HTR-8/SVneo (cell line): ENCODE results near the gene IRX4.
"Not testable (repeated sequence)": the region's sequence is repeated elsewhere in the genome, so short reads cannot be mapped to it uniquely, and the experiment has no call there.

ENCODE experiments used
- DNase-seq: peaks from one replicate; pipeline ENCODE4 v3.0.0; 2011; ENCODE audit warnings: low spot score, mixed read lengths; ENCODE audit not compliant: insufficient read length
- FAIRE-seq: peaks from 2 replicates; lab custom pipeline; 2011; peaks lifted over from hg19 to GRCh38; lab: Jason Lieb, UNC

IRX4 gene

DNA sequence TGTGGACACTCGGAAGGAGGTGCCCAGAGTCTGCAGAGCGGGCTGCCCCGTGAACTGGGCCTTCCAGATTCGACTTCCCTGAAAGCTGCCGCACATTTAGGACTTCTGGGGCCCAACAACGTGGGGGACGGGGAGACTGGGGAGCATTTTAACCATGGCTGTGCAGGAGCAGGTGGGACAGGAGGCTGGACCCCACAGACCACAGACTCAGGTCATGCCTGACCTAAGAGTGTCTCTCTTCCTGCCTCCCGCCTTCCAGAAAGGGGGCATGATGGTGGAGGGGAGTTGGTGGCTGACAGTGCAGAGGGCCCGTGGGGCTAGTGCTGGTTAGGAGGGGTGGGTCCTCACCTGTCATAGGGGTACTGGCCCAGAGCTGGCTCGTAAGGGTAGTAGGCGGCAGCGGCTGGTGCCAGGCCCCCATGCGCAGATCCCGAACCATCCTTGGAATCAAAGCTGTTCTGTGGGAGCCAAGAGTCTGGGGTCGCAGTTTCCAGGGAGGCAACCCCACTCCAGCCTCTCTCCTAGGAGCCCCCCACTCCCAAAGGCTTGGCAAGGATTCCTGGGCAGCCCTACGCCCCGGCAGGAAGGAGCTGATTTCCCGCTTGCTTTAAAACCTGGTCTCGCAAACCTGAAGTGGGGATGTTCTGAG, 2.2 kb downstream of the IRX4 start:
- FAIRE-seq = no peak

DNA sequence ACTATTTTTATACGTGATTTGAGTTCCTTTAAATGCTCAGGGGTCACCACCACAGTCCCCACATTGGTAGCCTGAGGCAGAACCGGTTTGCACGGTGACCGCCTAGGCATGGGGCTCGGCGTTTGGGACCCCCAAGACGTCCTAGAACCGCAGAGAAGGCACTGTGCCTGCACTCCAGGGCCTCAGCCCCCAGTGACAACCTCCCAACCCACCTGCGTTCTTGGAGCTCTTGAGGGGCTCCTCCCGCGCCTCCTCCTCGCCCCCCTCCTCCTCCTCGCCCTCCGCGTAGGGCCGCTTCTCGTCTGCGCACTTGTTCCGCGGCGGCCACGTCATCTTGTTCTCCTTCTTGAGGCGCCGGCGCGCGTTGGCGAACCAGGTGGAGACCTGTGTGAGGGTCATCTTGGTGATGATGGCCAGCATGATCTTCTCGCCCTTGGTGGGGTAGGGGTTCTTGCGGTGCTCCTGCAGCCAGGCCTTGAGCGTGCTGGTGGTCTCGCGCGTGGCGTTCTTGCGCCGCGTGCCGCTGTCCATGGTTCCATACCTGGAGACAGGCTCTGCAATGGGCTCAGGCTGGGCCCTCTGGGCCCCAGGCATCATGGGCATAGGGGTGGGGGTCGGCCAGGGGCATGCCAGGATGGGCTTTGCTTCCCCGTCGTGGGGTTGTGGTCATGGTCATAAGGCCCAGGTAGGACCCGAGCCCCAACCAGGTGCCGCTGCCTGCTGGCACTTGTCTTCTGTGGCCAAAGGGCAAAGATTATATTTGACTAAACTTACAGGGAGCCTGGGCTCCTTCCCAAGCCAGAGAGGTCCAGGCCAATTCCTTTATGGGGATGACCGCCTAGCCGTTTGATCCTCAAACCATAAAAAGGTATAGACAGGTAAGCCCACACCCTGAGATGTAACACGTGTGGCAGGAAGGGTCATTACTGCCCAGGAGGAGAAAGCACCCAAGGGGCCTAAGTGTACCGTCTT, 3.1 kb downstream of the IRX4 start:
- no peak for FAIRE-seq
- DNase-seq = no peak

More for the DNA sequence above, 2.2 kb downstream of the IRX4 start:
- no peak for DNase-seq

DNA sequence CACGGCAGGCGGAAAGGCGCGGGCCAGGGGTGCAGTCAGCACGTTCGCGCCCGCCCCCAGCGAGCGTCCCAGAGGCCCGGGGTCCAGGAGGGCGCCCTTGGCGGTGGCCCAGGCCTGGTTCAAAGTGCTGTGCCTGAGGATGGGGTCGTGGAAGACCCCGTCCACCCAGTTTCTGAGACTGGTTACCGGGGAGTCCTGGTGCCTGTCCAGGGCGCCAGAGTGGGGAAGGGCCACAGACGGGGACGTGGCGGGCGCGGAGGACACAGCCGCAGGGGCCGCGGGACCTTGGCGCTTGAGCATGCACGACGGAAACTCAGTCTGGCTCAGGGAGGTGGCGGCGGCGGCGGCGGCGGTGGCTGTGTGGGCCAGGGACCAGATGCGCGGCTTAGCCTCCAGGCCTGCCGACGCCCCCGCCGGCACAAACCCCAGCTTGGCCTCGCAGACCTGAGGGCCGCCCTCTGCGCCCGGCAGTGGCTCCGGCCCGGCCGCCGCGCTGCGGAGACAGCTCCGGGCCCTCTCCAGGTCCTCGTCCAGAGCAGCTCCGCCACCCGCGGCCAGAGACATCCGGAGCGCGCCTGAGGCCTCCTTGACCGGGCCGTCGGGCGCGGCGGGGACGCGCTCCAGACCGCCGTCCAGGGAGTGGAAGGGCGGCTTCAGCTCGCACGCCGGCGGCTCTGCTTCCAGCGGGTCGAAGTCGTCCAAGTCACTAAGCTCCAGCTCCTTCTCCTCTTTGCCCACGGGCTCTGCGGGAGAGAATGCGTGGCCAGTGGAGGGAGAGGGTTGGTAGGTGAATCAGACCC, 4.5 kb downstream of the IRX4 start:
- FAIRE-seq (no peak), DNase-seq (no peak)

DNA sequence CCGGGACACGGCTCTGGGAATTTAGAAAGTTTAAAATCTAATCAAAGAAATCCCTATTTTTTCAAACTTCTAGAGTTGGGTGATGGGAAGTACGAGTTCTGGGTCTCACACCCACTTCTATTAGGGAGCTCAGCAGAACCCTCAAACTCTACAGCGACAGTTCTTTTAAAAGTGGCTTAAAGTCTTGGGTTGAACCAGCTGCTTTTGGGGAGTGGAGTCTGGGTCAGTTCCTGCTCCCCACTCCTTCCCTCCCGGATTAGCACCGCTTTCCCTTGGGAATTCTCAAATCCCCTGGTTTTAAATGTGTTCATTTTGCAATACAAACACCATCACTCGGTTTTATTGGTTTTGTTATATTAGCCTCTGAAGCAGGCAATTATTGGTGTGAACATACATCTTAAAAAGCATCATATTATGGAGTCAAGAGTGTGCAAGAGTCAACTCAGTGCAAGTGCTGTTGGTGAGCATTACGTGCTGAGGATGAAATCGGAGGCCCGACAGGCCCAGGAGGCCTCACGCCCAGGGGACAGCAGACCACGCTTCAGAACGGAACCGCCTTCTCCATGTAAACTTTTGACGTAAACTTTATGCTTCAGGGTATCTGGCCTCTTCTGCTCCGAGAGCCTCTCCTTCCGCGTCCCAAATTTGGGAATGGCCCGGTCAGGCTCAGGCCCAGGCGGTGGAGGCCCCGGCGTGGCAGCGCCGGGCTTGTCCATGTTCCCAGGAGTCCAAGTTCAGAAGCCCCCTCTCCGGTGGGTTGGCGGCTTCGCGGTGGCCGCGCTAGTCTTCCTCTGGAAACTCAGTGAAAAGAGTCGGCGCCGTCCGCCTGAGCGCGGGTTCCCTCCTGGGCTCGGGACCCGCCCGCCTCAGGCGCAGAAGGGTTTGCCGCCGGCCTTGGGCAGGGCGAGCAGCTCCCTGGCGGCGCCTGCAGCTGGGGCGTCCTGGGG, 5.3 kb downstream of the IRX4 start:
- no peak for FAIRE-seq

DNA sequence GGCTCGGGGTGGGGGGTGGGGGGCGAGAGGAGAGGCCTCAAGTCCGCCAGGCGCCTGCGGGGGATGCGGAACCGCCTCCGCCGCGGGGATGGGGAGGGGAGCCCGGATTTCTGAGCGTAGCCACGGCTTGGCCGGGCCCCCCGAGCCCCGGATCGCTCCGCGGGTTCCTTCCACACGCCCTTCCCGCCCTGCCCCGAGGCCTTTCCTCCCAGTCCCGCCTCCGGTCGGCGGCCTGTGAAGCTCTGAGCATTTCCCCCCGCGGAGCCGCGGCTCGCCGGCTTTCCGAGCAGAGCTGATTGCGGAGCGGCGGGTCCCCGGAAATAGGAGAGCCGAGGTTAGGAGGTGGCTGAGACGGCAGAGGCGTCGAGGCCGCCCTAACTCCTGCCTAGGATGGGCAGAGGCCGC, 6.1 kb downstream of the IRX4 start:
- no peak for DNase-seq
- no peak for FAIRE-seq

More for the DNA sequence above, 5.3 kb downstream of the IRX4 start:
- DNase-seq = no peak

DNA sequence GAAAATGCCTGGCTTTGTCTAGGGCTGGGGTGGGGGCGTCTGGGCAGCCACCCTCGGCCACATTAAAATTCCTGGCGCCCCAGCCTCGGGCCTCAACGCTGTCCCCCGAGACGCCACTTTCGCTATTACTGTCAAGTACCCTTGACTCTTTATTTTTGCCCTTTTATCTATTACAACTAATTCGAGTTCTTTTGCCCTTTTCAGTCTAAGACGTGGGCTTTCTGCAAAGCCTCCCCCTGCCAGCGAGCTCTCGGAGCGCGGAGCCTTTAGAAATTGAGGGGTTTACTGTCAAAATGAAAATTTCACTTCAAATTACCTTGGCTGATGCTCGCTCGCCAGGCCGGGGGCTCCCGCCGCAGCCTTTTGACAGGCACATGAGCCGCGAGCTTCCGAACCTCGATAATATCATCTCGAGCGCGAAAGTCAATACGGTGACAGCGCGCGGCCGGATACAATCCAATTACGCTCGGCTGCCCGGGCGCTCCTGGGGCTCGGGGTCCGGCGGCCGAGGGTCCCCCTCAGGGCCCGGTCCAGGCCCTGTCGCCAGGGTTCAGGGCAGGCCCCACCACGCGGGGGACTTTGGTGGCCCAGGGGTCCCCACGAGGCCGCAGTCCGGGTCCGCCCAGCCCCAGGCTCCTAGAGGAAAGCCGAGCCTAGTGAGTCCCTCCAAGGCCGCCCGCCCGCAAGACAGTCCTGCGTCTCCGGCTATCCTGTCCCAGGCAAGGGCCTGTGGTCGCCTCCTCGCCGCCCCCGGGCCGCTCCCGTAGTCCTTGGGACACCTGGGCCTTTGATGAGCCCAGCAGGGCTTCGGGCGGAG, 6.7 kb downstream of the IRX4 start:
- DNase-seq = no peak
- no peak for FAIRE-seq

DNA sequence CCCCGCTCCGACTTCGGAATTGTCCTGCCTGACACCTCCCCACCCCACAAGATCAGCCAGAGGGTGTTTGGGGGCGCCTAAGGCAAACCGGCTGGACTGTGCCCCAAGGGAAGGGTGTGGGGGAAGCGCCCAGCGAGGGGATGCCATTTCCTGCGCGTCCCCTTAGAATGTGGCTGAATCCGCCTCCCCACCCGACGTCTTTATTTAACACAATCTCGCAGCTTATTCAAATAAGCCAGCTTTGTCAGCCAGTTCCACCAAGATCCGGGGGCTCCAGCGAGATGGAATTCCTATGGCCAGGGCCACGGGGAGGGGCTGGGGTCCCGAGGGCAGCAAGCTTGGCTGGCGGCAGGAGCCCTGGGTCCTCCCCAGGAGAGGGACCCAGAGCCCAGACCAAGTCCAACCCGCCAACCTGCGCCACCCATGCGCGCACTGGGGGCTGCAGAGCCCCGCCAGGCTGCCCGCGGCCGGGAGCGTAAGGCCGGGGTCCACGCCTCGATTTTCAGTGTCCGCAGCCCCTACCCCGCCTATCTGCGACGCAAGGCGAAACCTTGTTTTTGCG, 7.4 kb downstream of the IRX4 start:
- FAIRE-seq = no peak
- no peak for DNase-seq

DNA sequence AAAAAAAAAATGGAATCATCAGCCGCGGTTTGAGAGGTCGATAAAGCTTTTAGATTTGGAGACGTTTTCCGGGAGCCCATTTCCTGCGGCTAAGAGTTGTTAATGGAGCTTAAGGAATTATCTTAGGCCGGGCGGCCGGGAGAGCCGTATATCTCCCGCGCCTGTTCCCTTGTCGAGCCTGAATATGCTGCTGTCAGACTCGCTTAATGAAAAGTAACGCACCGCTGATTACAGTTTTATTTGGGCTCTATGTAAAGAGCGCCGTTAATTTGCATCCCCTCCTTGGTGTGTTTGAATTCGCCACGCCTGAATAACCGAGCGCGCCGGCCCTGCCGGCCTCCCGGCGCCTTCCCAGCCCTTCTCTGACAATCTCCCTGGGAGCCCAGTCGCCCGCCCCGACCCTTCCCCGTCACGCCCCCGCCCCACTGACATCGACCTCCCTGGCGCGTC, 7.9 kb downstream of the IRX4 start:
- no peak for FAIRE-seq
- DNase-seq = no peak

DNA sequence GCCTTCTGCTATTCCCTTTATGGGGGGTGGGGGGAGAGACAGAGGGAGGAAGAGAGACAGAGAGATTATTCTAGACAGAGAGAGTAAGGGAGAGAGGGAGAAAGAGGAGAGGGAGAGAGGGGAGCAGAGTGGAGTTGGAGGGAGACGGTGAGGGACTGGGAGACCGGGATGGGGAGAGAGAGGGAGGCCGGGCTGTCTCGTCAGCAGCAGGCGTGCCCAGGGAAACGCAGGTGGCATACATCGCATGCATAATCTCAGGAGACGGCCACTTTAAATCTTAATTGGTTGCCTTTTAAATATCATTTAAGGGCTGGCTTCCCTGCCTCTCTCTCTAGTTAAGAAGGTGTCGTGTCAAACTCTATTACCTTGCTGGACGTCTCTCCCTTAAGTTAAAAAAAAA, 8.4 kb downstream of the IRX4 start:
- DNase-seq (no peak), FAIRE-seq (no peak)

DNA sequence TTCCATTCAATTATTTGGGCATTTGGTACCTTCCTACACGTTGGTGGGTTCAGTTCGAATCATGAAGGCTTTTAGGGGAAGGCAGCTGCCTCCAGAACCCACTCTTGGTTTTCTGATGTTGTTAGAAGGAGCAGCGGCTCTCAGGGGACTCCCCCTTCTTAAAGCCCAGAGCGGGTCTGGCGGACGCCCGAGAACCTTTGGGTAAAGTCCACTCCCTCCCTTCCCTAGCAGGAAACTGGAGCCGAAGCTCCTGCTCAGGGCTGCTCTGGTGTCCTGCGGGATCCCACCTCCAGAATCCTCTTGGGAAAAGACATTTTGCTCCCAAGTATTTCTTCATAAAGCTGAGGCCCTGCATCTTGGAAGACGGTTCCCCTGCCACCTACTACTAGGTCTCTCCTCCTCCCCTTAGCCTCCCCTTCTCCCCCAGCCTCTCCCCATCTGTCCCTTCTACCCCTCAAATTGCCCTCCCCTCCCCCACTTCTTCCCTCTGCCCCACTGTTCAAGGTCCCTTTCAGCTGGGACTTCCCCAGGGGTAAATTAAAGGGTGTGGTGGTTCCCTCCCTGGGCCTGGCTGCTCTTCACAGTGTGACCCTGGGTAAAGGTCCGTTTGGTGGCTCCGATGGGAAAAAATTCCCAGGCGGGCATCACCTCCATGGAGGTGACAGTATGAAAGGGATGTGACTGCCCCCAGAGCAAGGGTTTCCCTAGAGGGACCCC, 9.3 kb downstream of the IRX4 start:
- DNase-seq = no peak
- no peak for FAIRE-seq

DNA sequence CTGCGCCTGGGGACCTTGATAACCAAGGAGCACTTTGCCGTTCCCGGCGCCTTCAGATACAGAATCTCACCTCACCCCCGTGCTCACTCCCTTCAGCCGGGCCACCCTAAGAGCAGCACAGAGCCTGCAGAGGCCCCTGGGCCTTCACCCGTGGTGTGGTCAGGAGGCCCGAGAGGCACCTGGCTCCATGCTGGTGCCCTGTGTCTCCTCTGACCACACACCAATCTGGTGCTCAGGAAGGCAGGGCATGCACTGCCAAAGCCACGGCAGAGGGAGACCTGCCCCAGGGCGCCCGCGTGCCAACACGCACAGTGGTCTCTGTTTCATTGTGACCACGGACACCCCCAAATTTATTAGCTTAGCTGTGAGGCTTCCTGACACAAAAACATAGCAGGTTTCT, 11.3 kb downstream of the IRX4 start:
- FAIRE-seq (no peak), DNase-seq (no peak)

DNA sequence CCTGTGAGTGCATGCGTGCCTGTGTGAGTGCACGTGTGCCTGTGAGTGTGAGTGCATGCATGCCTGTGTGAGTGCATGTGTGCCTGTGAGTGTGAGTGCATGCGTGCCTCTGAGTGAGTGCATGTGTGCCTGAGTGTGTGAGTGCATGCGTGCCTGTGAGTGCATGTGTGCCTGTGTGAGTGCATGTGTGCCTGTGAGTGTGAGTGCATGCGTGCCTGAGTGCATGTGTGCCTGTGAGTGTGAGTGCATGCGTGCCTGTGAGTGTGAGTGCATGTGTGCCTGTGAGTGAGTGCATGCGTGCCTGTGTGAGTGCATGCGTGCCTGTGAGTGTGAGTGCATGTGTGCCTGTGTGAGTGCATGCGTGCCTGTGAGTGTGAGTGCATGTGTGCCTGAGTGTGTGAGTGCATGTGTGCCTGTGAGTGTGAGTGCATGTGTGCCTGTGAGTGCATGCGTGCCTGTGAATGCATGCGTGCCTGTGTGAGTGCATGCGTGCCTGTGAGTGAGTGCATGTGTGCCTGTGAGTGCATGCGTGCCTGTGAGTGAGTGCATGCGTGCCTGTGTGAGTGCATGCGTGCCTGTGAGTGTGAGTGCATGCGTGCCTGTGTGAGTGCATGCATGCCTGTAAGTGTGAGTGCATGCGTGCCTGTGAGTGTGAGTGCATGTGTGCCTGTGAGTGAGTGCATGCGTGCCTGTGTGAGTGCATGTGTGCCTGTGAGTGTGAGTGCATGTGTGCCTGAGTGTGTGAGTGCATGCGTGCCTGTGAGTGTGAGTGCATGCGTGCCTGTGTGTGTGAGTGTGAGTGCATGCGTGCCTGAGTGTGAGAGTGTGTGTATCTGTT, 12.1 kb downstream of the IRX4 start:
- peak; percentile 98 for FAIRE-seq
- DNase-seq = not testable (repeated sequence)

DNA sequence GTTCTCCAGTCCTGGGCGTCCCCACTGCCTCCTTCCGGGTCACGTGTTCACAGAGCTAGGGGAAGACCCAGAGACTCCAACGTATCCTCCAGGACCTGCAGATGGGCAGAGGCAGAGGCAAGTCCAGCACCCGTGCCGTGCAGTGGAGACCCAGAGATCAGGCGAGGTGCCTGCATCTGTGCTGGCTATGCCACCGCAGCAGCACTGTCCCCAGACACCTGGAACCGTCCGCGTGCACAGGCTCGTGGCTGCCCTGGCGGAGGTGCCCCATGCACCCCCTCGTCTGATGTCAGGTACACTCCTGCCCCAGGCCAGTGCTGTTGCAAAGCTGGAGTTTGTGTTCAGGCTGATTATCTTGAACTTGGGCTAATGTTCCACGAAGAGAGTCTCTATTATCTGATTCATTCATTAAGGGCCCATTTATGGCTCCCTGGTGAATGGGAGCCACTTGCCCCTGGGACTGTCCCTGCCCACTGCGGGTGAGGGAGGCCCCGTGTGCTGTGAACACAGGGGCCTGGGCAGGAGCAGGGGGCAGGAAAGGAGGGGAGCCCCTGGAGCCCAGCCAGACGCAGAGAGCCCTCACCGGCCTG, 13.7 kb downstream of the IRX4 start:
- FAIRE-seq = no peak
- no peak for DNase-seq

DNA sequence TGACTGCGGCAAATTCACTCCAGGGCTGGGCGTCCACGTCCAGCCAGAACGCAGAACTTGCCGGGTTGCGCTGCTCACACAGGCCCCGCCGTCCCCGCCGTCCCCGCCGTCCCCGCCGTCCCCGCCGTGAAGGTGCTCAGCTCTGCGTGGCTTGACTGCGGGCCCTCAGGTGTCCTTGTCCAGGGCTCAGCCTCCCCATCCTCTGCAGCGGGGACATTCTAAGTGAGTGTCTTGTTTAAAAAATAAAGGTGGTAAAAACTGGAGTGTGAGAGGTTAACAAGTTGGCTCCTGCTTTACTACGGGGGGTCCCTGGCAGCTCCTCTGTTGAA, 14.9 kb downstream of the IRX4 start:
- FAIRE-seq (no peak), DNase-seq (no peak)

DNA sequence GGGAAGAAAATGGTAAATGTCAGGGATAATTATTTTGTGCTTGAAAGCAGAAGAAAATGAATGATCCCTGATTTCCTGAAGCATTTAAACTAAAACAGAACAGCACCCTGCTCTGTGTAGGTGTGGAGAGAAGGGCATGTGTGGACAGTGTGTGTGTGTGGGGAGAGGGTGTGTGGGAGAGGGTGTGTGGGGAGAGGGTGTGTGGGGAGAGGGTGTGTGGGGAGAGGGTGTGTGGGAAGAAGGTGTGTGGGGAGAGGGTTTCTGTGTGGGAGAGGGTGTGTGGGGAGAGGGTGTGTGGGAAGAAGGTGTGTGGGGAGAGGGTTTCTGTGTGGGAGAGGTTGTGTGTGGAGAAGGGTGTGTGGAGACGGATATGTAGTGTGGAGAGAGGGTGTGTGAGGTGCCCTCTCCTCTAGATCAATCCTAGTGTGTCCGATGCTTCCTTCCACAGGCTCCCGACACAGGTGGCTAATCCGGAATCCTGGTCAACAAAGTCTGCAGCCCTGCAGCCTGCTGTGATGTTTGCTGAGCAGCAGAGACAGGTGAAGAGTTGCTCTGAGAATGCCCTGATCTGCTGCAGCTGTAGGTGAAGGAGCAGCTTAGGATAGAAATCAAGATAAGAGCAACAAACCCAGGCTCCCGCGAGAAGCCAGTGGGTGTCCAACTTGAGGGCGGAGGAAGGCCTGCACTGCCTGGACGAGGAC, 15.5 kb downstream of the IRX4 start:
- FAIRE-seq (peak; percentile 100), DNase-seq (no peak)

DNA sequence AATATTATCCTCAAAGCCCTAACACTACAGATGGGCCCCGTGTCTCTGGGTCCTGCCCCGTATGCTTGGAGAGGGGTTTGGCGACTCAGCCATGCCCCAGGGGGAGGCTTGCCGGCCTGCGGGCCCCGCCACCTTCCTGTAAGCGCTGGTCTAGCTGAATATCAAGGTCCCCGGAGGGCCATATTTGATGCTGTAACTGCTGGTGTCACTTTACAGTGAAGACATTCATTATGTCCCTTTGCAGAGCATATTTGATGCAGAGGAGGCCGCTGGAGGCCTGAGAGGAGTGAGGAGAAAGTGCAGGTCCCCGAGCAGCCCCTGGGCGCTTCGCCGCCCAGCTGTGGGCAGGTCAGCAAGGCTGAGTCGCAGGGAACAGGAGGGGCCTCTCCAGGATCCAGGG, 16.8 kb downstream of the IRX4 start:
- FAIRE-seq (no peak), DNase-seq (no peak)
